K562 (cell line): ENCODE measurements around the gene DLGAP1. TPM values are rescaled to one million over a fixed set of nuclear protein-coding genes. Genes with fewer than 3 reads are reported as not detected.

Experiments used
- ATAC-seq: fragments of 200-7000 bp; cut with Tn5 transposase; 3 replicates; pipeline ENCODE4 v1.9.1; 2020; ENCODE audit warnings: moderate library complexity
- BruUV-seq: library from RNA; stranded (reverse); fragments of 400-500 nt; replicated peaks from 2 replicates; lab custom pipeline; 2021; lab: Mats Ljungman, UMichigan
- CTCF ChIA-PET: fragments of 300-600 bp; formaldehyde crosslinking; extraction: SDS; loops from one replicate; lab custom pipeline; 2021; ENCODE audit warnings: low intra/inter-chr PET ratio; lab: Yijun Ruan, JAX
- POLR2A ChIA-PET: fragments of 300-600, 350-650 bp; sonication (Branson Sonifier 250); formaldehyde crosslinking; extraction: SDS; loops from one replicate; lab custom pipeline; 2021; ENCODE audit warnings: antibody characterized with exemption, inconsistent platforms; lab: Yijun Ruan, JAX
- DNase-seq, 4 experiments: peaks; one replicate each; pipeline versions ENCODE4 v3.0.0 to v3.0.0-alpha.2; 2011 to 2018; ENCODE audit warnings: low spot score in 3 of 4, mixed read lengths in 3 of 4; ENCODE audit errors: extremely low read depth in 1 of 4
- FAIRE-seq: peaks from 2 replicates; lab custom pipeline; 2011; peaks lifted over from hg19 to GRCh38; lab: Jason Lieb, UNC
- H2AFZ ChIP-seq: 2 replicates; pipeline ENCODE4 v1.6.0; 2011; ENCODE audit warnings: low read depth, low read length, control low read depth, inconsistent platforms
- H3K27ac ChIP-seq: fragments of 200-600 bp; 3 replicates; pipeline ENCODE4 v1.8.0; 2011; ENCODE audit warnings: low read depth, mild to moderate bottlenecking, control low read depth, inconsistent platforms, low read length, moderate library complexity, mixed read lengths; ENCODE audit errors: extremely low read depth
- H3K27me3 ChIP-seq, 2 experiments: fragments of 300-600 bp in 1 of 2; 2 replicates in 1 of 2; 3 replicates in 1 of 2; pipeline versions ENCODE4 v1.6.0 to v1.8.0; 2011; ENCODE audit warnings: inconsistent platforms in 2 of 2, low read length in 2 of 2, mild to moderate bottlenecking in 1 of 2, mixed read lengths in 1 of 2, moderate library complexity in 1 of 2; ENCODE audit not compliant: control insufficient read depth in 2 of 2, insufficient read depth in 2 of 2
- H3K36me3 ChIP-seq: fragments of 300-600 bp; 3 replicates; pipeline ENCODE4 v1.8.0; 2011; ENCODE audit warnings: mild to moderate bottlenecking, low read length, inconsistent platforms; ENCODE audit not compliant: control insufficient read depth, insufficient read depth
- H3K4me1 ChIP-seq, 2 experiments: fragments of 200-600 bp in 1 of 2; replicated peaks in 1 of 2; 2 replicates in 1 of 2; 3 replicates in 1 of 2; pipeline versions ENCODE4 v1.5.1 to v1.8.0; 2011; ENCODE audit warnings: inconsistent platforms in 2 of 2, low read length in 2 of 2, mild to moderate bottlenecking in 1 of 2, mixed read lengths in 1 of 2, moderate library complexity in 1 of 2; ENCODE audit not compliant: control insufficient read depth in 2 of 2, insufficient read depth in 2 of 2
- H3K4me2 ChIP-seq: 2 replicates; pipeline ENCODE4 v1.6.1; 2011; ENCODE audit warnings: low read length, control low read depth, inconsistent platforms, mixed read lengths; ENCODE audit not compliant: insufficient read depth
- H3K4me3 ChIP-seq: fragments of 200-600 bp; sonication (generic), shearing (Covaris generic); 2 replicates; pipeline ENCODE4 v1.5.1; 2016; ENCODE audit warnings: control low read depth, inconsistent platforms
- H3K79me2 ChIP-seq: fragments of 200-600 bp; 3 replicates; pipeline ENCODE4 v1.8.0; 2011; ENCODE audit warnings: low read length, inconsistent platforms; ENCODE audit not compliant: control insufficient read depth, insufficient read depth
- H3K9ac ChIP-seq, 2 experiments: 2 replicates each; pipeline versions ENCODE4 v1.6.0 to v1.6.1; 2011; ENCODE audit warnings: low read depth in 2 of 2, low read length in 2 of 2, control low read depth in 1 of 2, inconsistent platforms in 1 of 2, mild to moderate bottlenecking in 1 of 2, mixed read lengths in 1 of 2; ENCODE audit not compliant: insufficient read depth in 1 of 2
- H3K9me1 ChIP-seq: one replicate; pipeline ENCODE4 v1.6.0; 2011; ENCODE audit warnings: inconsistent platforms, mild to moderate bottlenecking, low read length, moderate library complexity; ENCODE audit not compliant: control insufficient read depth, insufficient read depth
- H3K9me3 ChIP-seq: replicated peaks from 2 replicates; pipeline ENCODE4 v1.5.1; 2011; ENCODE audit warnings: low read depth, low read length, inconsistent platforms; ENCODE audit not compliant: control insufficient read depth, insufficient read depth
- H4K20me1 ChIP-seq: replicated peaks from 2 replicates; pipeline ENCODE4 v1.6.1; 2011; ENCODE audit warnings: low read length, inconsistent platforms, mixed read lengths; ENCODE audit not compliant: control insufficient read depth, insufficient read depth
- DMBX1 ChIP-seq: fragments of 250-450 bp; sonication (Bioruptor Pico); IDR thresholded peaks from 2 replicates; pipeline ENCODE4 v1.8.0; 2022; ENCODE audit warnings: inconsistent platforms, mild to moderate bottlenecking, moderate library complexity, borderline replicate concordance
- NUFIP1 ChIP-seq: fragments of 450-650 bp; IDR thresholded peaks from 2 replicates; pipeline ENCODE4 v1.6.1; 2018; ENCODE audit not compliant: partially characterized antibody
- SMARCC2 ChIP-seq: fragments of 450-650 bp; IDR thresholded peaks from 2 replicates; pipeline ENCODE4 v1.6.1; 2017; ENCODE audit warnings: antibody characterized with exemption, moderate library complexity, mild to moderate bottlenecking, low read depth
- WGBS: fragments of 100-300 bp; shearing (Covaris generic); methylation state at CpG from one replicate; pipeline ENCODE4 v1.1.6; 2016; ENCODE audit warnings: low coverage, mixed read lengths; ENCODE audit not compliant: insufficient coverage; ENCODE audit errors: missing lambda C conversion rate; 5-methylcytosine and 5-hydroxymethylcytosine counted together
- in situ Hi-C: fragments of 300-500 bp; cut with MboI; formaldehyde crosslinking; loops from 4 replicates; pipeline ENCODE4 v1.15.0; 2018; ENCODE audit warnings: inconsistent platforms, mixed read lengths
- intact Hi-C: fragments of 100-400 bp; cut with micrococcal nuclease; formaldehyde crosslinking; loops from 2 replicates; pipeline ENCODE4 v1.14.2; 2022
- polyA plus RNA-seq, 8 experiments: library from polyadenylated mRNA; depleted of rRNA in 4 of 8; stranded (reverse) in 5 of 8; unstranded in 3 of 8; fragments of >200 nt; fragmentation: Nextera tagmentation in 2 of 8; fragmentation: Illumina TruSeq in 1 of 8; extraction: Ambion mirVana in 2 of 8; extraction: Trizol in 1 of 8; gene quantifications; 2 replicates each; pipeline versions ENCODE4 v1.2.1 to v1.2.3, GENCODE V29; 2011 to 2014; ENCODE audit warnings: inconsistent platforms in 1 of 8, missing spikeins in 1 of 8
- total RNA-seq, 7 experiments: library from RNA; depleted of rRNA in 6 of 7; stranded (reverse); fragments of >200 nt in 6 of 7; fragmentation: Illumina TruSeq in 2 of 7; extraction: Trizol in 2 of 7; gene quantifications; 2 replicates each; pipeline versions ENCODE4 v1.2.1 to v1.2.3, GENCODE V29; 2011 to 2021; ENCODE audit warnings: low replicate concordance in 1 of 7
- TF ChIP-seq, protein P1 (sequence below): fragments of 250-450 bp; sonication (Bioruptor Pico); IDR thresholded peaks from 2 replicates; pipeline ENCODE4 v1.4.0; 2020; ENCODE audit warnings: mild to moderate bottlenecking

DLGAP1 gene
- total and polyA plus RNA-seq, 9 of the 15 experiments (the other 6 are each of a cell fraction or from before 2014, with no cell fraction given), result 0.04 to 0.22 (median 0.08) TPM

- intact Hi-C loops, result no loop called here
- ChIA-PET CTCF (no interaction called here), POLR2A (interaction anchor here (1.5 to 2.1 kb wide), 4 partner anchors 11 to 31 kb away, joined by 5 to 14 read pairs (median 10); no protein-coding TSS in a partner anchor)
- Histone ChIP-seq H3K9ac (no peak overlapping the region), H3K4me1 (peaks cover 15 to 17% of the 10 kb centered on the region in 2 experiments), H3K79me2 (no peaks in the 10 kb centered on the region), H3K27me3 (no peaks in the 10 kb centered on the region), H3K36me3 (no peaks in the 10 kb centered on the region), H3K9me1 (no peaks in the 10 kb centered on the region), H4K20me1 (no peaks in the 10 kb centered on the region), H3K4me2 (no peak overlapping the region), H3K9me3 (no peaks in the 10 kb centered on the region), H3K27ac (no peak overlapping the region), H3K4me3 (no peak overlapping the region), H2AFZ (no peak overlapping the region)
- ATAC-seq, result no peak
- no peak for TF ChIP-seq DMBX1
- no peak for TF ChIP-seq NUFIP1
- no peak for TF ChIP-seq SMARCC2
- TF ChIP-seq, protein P1, sequence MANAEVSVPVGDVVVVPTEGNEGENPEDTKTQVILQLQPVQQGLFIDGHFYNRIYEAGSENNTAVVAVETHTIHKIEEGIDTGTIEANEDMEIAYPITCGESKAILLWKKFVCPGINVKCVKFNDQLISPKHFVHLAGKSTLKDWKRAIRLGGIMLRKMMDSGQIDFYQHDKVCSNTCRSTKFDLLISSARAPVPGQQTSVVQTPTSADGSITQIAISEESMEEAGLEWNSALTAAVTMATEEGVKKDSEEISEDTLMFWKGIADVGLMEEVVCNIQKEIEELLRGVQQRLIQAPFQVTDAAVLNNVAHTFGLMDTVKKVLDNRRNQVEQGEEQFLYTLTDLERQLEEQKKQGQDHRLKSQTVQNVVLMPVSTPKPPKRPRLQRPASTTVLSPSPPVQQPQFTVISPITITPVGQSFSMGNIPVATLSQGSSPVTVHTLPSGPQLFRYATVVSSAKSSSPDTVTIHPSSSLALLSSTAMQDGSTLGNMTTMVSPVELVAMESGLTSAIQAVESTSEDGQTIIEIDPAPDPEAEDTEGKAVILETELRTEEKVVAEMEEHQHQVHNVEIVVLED (CRISPR knock-in tag), result no peak
- no peak for DNase-seq
- 73% methylated on average over 3 of the region's 3 CpGs for WGBS
- no TSS peak for BruUV-seq
- peak; percentile 19 for FAIRE-seq
- in situ Hi-C loops, result no loop called here
Measured at GRCh38 chr18:3634250-3634939, 820.7 kb downstream of the DLGAP1 start.
